GM21576 (cell line): ENCODE results near the gene FANCI.

Experiments used
- ATAC-seq: cut with Tn5 transposase; IDR thresholded peaks from one replicate; pipeline ENCODE4 v1.9.1; 2021; ENCODE audit warnings: mild to moderate bottlenecking, moderate library complexity; ENCODE audit not compliant: unreplicated experiment

FANCI gene

DNA sequence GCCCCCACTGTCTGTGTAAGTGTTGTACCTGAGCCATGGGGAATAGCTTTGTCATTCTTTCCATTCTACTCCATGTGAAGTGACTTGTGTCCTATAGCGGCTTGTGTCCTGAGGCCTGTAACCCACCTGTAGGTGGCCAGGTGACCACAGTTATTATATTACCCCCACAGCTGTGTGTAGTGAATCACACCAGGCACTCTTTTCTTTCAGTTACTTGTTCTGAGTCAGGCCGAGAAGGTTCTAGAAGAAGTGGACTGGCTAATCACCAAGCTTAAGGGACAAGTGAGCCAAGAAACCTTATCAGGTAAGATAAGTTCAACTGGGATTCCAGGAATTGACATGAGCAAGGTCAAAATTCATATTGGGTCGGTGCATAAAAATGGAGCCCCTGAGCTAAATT, 61.6 kb downstream of the FANCI start:
- ATAC-seq: no peak

DNA sequence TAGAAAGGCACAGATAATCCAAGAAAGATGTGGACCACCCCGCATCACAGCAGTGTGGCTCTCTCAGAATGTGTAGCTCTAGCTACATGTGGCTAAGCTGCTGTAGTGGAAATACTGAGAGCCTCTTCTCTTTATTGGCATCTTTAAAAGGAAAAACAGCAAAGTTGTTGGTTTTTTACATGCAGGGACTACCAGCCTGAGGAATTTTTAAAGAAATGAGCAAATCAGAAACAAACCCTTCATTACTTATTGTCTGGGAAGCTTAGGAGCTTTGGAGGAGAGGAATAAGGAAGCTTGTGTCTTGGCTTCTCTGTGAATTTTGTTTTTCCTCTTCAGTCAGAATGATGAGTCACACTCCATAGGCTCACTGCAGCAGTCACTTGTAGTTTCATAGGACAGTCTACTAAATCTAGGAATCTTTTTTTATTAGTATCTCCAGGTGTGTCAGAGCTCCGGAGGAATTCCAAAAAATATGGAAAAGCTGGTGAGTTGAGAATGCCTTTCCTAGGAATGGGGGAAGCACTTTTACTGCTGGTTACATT, 63.3 kb downstream of the FANCI start:
- ATAC-seq: no peak

DNA sequence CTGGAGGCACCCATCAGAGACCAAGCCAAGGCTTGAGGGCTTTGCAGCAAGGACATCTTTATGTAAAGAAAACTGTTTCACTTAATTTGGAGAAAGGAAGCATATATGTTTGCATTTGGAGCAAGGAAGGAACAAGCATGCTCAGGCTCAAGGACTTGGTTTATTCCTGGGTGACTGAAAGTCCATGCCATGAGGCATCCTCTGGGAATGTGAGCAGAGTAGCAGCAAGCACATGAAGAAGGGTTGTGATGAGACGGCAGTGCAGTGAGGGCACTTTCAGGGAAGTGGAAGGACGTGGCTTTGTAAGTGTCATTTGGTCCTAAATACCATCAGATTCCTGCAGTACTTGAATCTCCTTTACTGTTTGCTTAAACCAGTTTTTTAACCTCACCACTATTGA, 64.0 kb downstream of the FANCI start:
- no peak for ATAC-seq

DNA sequence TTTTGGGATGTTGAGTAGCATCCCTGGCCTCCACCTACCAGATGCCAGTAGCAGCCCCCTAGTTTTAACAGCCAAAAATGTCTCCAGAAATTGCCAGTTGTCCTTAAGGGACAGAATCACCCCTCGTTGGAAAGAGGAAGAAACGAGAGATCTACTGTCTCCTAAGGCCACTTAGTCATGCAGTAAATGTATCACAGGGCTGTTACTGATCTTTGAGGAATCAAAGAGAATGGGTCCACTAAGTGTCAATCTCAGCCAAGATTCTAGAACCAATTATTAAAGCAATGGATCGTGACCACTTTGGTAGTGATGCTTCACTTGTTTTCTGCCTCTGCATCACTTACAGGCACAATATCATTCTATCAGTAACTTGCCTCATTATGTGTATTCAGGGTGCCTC, 64.5 kb downstream of the FANCI start:
- ATAC-seq: no peak

DNA sequence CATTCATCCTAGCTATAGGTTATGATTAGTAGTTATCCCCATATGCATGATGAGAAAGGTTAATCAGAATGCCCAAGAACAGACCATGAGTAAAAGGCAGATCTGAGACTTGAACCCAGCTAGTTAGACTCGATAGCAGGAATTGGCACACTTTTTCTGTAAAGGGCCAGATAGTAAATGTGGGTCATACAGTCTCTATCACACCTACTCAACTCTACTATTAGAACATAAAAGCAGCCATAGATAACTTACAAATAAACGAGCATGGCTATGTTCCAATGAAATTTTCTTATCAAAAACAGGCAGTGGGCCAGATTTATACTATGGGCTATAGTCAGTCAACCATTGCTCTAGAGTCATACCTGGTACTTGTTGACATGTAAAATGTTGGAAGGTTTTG, 66.2 kb downstream of the FANCI start:
- no peak for ATAC-seq

DNA sequence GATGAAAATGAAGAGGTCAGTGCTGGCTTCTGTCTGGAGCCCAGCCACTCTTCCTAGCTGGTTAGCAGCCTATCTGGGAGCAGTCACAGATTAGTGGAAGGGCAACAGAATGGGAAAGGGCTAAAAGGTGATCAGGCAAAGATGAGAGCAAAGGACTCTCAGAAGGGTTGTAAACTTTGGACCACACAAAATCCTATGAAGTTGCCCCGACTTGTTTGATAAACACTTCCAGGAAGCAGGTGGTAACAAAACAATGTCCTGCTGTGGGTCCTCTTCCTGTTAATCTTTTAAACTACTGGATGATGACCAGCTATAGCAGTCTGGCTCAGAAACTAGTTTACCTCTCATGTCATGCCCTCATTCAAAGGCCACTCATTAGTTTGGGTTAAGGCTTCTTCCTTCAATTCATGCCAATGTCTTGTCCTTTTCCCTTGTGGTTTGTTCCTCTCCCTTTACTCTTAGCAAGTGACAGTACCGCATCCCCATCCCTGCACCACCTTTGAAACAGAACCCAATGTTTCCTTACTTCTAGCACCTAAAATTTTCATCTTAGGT, 71.7 kb downstream of the FANCI start:
- ATAC-seq: no peak

DNA sequence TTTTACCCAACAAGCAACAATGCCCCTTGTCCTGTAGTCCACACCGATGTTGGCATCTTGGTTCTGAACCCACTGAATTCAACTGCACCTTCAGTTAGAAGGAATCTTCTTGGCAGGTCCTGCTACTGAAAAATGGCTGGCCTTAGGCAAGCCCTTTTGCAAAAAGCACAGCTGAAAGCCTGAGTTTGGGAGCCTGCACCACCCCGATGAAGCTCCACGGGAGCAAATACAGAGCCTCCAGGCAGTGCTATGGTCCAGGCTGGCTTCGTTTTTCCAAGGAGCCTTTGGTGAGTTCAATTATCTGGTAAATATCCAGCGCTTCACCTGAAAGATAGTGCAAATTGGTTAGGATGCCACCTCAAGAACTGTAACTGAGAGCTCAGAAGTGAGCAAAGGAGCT, 72.7 kb downstream of the FANCI start:
- no peak for ATAC-seq

DNA sequence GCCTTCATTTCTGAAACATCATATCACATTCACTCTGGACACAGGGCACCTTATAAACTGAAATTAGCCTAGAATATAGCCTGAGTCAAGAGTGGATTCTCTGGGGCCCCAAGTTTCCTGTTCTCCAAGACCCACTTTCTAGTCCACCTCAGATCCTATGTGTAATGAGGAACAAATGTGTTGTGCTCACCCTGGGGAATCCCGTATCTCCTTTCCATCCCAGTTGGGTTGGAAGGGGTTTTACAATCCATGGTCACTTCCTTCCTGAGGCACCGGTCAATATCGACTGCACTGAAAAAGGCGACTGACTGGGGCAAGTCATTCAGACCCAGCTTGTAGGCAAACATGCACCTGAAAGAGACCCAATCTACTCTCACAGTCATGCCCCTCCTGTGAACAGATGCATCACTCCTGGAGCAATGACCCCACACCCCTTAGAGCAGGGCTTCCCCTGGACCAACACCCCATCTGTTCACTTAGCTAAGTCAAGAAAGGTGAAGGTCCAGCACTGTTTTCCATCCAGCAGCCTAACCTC, 73.5 kb downstream of the FANCI start:
- ATAC-seq: no peak

DNA sequence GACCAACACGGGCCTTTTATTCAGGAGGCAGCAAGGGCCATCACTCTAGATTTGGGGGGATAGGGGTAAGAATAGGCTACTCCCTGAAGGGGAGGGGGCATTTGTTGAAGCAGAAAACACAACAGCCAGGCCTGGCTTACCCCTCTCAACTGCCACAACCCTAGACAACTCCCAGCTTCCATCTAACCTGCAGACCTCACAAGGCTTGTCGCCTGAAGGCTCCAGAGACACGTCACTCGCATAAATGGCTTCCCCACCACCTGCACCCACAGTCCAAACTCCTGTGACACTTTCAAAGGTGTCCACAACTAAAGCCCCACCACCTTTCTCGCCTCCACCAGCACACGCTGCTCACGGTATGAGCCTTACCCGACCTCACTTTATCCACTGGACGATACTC, 75.9 kb downstream of the FANCI start:
- no peak for ATAC-seq

DNA sequence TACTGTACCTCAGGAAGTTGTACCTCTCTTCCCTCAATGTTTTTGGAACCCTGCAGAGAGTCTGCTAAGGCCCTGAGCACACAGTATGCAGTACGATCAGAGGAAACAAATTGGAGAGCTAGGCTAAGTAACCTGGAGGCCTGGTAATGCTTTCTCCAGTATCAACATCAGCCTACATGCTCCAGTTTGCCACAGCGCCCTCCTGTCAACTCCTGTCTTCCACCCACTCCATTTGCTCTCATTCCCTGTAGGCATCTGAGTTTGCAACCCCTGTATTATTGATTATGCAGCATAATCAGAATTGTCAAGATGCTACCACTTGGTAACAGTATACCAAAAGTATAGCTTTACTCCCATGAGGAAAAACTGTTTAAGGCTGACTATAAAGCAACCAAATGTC, 76.4 kb downstream of the FANCI start:
- ATAC-seq: no peak

DNA sequence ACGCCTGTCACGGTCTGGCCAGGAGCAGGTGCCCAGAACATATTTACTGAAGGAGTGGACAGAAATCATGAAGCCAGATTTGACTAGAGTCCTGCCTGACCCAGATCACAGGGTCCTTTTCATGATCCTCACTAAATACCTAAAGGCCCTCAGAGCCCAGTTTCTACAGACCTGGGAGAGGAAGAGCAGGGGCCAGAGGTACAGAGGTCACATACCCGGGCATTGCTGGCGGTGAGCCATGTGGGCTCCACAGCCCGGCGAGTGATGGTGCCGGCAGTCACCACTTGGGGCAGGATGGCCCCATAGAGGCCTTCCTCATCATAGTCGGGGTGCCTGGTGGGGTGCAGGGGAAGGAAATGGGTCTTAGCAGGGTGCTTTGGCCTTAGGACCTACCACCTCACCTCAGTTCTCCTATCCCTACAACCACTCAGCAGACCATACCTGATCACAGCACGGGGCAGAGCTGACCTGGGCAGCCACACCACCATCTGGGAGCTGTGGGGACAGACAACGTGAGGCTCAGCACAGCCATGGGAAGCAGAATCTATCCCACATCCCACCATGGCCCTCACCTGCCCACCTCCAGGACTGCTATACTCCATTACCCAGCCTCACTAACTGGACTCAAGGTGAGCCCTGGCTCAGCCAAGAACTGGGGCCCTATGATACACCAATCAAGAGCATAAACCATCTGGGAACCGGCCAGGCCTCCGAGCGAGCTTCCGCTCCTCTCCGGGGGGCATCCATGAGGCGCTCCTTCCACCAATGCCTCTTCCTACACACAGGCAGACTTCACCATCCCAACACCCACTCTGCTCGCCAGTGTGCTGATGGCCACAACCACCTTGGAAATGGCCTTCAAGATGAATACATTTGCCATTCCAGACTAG, 78.0 kb downstream of the FANCI start:
- no peak for ATAC-seq

DNA sequence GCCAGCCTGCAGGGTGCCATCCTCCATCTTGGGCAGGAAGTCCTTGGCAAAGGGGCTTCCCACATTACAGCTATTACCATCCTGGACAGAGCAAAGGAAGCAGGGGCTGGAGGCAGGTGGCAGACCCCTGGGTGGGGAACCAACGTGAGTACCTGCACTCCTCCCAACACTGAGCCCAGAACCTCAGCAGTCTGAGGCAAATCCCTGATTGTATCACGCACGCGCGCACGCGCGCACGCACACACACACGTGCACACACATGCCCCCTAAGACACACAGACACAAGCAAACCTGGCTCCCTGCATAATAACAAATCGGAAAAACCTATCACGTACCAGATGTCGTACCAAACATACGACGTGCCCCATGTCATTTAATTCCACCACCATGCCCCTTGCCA, 79.0 kb downstream of the FANCI start:
- no peak for ATAC-seq

DNA sequence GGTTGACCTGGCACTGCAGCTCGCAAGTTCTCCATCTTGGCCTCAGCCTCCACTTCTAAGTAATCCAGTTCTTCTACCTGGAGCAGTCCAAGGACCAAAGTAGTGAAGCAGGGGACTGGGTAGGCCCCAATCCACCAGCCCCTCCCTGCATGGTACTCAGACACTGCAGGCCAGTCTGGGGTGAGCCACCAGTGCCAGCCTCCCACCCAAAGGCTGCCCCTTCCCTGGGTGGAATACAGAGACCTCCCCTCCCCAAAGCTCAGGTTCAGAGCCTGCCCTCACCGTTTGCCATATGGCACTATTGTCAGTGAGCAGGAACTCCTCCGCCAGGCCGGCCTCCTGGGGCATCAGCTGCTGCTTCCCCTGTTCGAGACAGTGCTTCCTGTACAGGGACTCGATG, 80.0 kb downstream of the FANCI start:
- ATAC-seq: no peak

DNA sequence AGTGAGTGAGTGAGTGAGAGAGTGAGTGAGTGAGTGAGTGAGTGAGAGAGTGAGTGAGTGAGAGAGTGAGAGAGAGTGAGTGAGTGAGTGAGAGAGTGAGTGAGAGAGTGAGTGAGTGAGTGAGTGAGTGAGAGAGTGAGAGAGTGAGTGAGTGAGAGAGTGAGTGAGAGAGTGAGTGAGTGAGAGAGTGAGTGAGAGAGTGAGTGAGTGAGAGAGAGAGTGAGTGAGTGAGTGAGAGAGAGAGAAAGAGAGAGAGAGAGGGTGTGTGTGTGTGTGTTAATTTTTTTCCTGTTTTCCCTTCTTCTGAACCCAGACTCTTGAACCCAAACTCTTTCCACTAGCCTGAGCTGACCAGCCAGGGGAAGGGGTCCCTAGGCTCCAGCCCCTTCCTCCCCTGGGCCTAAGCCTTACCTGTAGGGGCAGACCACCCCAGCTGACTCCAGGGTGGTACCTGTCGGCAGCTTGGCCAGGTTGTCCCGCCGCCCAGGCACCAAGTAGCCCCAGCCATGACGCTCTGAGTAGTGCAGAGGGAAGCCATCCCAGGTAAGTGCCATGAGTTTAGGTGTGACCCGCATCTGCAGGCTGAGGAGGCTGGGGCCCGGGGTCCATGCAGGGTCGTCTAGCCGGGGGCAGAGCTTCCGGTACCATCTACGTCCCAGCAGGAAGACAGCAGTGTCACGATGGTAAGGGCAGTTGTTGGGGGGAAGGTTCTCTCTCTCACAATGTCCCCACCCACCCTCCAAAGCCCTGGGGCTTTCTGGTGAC, 81.4 kb downstream of the FANCI start:
- no peak for ATAC-seq

DNA sequence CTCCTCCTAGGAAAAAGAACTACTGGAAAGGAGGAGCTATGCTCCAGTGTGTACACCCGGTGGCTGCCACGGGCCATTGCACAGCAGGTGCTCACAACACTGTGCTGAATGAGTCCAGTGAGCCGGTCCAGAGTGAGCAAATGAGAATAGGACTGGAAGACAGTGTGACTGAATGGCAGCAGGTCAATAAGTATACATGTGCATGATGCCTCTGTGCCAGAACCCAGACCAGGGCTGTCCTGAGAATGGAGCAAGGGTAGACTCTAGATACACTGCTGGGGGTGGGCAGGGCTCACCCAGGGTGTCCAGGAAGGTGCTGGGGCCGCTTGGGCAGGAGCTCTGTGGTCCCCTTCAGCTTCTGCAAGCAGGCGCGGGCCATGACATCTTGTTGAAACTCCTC, 82.5 kb downstream of the FANCI start:
- ATAC-seq: no peak

DNA sequence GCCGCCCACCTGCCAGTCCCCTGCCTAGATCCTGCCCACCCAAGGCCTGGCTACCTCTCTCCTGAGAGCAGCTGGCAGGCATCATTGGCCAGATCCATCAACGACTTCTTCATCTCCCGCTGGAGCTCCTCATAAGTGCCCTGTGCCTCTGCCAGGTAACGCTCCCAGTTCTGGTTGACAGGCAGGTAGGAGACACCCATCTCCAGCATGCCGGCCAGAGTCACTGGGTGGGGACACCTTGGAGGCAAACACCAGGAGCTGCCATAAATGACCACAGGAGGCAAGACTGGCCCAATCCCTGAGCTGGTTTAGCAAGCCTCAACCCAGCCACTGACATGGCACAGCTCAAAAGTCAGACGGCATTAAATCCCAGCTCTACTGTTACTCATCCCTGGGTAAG, 83.3 kb downstream of the FANCI start:
- no peak for ATAC-seq

DNA sequence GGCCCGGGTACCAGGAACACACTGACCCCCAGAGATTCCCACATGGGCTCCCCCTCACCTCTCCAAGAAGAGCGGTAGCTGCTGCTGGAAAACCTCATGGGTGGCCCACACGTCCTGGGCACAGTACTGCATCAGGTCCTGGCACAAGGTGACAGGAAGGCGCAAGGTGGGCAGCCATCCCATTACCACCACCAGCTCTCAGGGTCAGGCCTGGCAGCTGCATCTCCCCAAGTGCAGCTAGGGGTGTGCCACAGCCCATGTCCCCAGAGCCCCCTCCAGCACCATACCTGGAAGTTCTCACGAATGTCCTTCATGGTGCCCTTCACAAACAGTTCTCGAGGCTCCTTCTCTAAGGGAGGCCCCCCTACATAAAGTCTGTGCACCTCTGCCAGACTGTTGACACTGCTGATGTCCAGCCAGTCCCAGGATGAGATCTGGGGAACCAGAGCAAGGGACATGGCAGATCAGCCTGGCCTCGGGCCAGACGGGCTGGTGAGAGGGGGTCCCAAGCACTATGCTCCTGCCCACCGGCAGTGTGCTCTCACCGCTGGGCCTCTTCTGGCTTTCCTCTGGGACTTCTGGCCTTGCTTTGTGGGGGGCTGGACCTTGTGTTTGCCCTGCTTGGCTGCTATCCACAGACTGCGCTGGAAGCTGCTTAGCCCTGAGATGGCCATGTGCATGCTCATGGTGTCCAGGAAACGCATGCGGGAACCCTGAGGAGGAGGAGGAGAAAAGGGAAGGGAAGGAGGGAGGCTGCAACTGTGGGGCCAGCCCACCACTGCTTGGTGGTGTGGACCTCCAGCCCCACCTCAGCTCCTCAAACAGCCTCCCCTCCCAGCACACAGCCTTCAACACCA, 84.8 kb downstream of the FANCI start:
- no peak for ATAC-seq

DNA sequence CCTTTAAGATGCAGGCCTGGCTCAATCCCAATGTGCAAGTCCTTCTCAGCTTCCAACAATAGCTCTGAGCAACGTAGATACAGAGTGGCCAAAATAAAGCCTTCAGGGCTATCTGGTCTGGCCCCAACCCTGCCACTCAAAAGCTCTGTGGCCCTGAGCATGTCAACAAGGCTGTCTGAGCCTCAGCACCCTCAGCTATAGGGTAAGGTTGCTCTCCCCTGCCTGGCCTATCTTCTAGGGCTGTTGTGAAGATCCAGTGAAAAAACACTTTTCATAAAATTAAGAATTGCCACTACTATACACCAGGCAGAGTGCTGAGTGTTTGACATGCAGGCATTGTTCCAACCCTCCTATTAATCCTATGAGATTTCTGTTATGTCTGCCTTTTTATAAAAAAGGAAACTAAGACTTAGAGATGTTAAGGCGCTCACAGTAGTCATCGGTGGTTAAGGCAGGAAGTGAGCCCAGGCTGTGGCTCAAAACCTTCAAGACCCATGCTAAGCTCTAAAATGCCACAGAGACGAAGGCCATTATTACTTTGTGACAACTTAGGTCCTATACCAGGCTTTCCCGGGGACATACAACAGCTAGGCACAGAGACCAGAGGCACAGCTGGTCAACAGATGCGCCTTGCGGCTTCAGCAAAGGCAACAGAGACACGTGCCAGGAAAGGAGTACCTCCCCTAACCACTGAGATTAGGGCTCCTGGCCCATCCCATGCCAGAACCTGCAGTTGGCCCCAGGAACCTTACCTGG, 85.7 kb downstream of the FANCI start:
- ATAC-seq: no peak

DNA sequence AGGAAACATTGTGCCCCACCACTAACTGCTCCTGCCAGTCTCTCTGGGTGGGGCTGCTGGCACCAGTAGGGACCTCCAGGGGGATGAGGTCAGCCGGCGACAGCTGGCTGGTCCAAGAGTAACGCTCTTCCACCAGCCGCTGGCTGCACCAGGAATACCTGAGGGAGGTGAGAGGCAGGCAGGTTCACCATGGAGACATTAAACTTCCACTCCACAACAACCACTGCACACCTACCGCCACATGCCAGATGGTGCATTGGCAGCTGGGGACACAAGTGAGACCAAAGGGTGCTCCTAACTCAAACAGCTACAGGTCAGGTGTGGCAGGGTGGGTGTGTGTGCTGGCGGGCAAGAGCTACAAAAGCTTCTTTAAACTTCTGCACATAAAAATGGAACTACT, 86.3 kb downstream of the FANCI start:
- ATAC-seq: no peak
